IMR-90 (cell line): ENCODE data around the gene FADS6.

Experiments
- BHLHE40 ChIP-seq: fragments of 150-350 bp; IDR thresholded peaks from 2 replicates; pipeline ENCODE4 v1.6.1; 2016; ENCODE audit warnings: mild to moderate bottlenecking, low read depth, low read length
- POLR2A ChIP-seq: IDR thresholded peaks from 2 replicates; pipeline ENCODE4 v1.6.1; 2012; ENCODE audit warnings: mild to moderate bottlenecking, low read depth, low read length
- TF ChIP-seq, protein P1 (sequence below): conservative IDR thresholded peaks from 2 replicates; pipeline ENCODE4 v1.5.1; 2012; ENCODE audit warnings: mild to moderate bottlenecking, low read depth, low read length, improper control_type of control experiment

DNA sequence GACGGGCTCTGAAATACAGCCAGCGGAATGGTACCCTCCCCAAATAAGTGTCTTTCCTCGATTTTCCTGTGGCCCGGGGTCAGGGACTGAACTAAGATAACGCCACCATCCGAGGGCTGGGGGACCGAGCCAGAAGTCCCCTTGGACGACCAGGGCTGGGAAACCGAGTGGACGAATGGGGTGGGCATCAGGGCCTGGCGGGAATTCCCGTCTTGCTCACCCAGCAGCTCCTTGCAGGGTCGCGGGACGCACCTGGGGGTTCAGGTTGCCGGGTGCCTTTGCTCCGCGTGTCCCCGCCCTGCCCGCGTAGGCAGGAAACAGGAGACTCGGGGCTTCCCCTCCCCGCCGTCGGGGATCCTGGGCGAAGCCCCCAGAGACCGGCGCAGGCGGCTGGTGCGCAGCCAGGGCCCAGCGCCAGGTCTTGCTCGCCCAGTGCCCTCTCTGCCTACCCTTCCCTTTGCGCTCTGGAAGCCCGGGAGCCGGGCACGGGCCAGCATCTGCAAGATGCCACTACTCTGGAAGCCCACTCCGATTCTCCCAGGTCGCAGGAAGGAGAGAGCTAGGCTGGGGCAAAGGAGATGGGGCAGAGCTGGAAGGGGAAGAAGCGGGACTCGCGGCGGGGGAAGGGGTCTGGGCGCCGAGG is 33.1 kb downstream of the FADS6 start:
- TF ChIP-seq, protein P1, sequence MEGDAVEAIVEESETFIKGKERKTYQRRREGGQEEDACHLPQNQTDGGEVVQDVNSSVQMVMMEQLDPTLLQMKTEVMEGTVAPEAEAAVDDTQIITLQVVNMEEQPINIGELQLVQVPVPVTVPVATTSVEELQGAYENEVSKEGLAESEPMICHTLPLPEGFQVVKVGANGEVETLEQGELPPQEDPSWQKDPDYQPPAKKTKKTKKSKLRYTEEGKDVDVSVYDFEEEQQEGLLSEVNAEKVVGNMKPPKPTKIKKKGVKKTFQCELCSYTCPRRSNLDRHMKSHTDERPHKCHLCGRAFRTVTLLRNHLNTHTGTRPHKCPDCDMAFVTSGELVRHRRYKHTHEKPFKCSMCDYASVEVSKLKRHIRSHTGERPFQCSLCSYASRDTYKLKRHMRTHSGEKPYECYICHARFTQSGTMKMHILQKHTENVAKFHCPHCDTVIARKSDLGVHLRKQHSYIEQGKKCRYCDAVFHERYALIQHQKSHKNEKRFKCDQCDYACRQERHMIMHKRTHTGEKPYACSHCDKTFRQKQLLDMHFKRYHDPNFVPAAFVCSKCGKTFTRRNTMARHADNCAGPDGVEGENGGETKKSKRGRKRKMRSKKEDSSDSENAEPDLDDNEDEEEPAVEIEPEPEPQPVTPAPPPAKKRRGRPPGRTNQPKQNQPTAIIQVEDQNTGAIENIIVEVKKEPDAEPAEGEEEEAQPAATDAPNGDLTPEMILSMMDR, result no peak
- TF ChIP-seq BHLHE40 (no peak), POLR2A (no peak)
